ENCODE data around the gene SLC16A1.
"Not testable (repeated sequence)": the region's sequence is repeated elsewhere in the genome, so short reads cannot be mapped to it uniquely, and the experiment has no call there.

SLC16A1 gene

DNA sequence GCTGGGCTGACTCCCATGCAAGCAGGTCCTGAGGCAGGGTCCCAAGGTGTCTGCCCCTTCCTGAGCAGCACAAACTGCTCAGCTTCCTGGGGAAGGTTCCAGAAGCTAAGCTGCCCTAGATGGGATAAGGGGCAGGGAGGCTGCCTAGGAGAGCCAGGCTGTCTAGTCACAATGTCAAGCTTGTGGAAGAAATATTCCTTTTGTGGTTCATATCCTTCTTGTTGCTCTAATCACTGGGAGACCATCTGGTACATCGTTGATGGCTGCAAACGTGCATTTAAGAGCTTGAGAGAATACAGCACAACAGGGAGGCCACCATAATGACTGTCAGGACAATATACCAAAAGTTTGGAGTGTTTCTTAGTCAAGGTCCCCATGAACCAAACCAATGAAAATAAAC, 67.4 kb downstream of the SLC16A1 start:
- DNase-seq (ENCODE audit: insufficient read length, low spot score) (no peak), FAIRE-seq (no peak)

DNA sequence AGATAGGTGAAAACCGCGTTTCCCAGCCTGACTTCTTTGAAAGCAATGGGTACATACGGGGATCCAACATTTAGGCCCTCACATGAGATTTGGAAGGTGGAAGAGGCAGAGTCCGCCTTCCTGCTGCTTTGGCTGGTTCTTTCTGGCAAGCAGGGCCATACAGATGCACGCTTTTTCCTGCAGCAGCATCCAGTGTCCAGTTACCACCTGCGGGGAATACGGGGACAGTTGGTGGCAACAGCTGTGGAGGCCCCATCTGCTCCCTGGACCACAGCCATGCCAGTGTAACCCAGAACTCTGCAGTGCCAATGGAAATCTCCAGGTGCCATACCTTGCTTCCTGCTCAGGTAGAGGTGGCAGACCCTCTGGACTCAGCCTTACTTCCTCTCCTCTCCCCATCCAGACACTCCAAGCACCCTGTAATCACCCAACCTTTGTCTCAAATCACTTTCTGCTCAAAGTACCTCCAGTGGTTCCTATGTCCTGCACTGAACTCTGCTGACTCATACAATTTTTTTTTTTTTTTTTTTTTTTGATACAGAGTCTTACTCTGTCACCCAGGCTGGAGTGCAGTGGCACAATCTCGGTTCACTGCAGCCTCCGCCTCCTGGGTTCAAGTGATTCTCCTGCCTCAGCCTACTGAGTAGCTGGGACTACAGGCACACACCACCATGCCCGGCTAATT, 68.3 kb downstream of the SLC16A1 start:
- DNase-seq (ENCODE audit: insufficient read length, low spot score) (no peak), FAIRE-seq (no peak)

- not testable (repeated sequence) for DNase-seq (ENCODE audit: insufficient read length, low spot score); FAIRE-seq
Measured at GRCh38 chr1:112884996-112885395, 71.0 kb downstream of the SLC16A1 start.

DNA sequence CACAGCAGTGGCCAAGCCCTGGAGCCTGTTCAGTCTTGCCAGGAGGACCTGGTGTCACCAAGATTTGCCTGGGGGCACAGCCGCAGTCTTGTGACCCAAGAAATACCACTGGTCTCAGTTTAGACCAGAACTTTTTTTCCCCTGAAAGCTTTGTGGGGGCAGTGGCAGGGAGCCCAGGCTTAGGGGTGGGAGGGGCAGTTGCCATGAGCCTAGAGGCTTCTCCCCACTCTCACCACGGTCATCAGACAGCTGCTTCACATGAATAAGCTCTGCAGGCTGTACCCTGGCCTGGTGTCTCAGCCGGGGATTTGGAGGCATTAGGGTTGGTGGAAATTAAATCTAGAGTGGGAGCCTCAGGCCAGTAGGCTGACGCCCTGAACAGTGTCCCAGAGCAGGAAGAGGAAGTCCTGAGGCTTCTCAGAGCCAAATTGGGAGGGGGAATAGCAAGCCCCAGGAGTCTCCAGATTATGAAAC, 73.7 kb downstream of the SLC16A1 start:
- DNase-seq (ENCODE audit: insufficient read length, low spot score): no peak

DNA sequence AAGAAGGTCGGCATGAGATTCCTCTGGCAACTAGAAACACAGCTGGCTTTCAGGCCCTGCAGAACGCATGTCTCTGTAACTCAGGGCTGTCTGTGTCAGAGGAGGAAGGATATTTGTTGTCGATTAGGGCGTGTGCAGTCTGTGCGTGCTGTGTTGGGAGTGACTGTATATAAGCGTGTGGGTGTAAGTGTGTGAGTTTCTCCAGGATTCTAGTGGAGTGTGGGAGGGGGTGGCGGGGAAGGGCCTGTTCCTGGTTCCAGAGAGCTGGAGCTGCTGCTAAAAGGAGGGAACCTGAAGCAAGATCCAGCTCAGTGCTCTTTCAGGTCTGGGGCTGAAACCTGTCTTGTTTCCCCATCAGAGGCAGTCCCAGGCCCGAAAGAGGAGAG, 74.3 kb downstream of the SLC16A1 start:
- DNase-seq (ENCODE audit: insufficient read length, low spot score): no peak
- FAIRE-seq: no peak

More for the DNA sequence above, 73.7 kb downstream of the SLC16A1 start:
- no peak for FAIRE-seq

DNA sequence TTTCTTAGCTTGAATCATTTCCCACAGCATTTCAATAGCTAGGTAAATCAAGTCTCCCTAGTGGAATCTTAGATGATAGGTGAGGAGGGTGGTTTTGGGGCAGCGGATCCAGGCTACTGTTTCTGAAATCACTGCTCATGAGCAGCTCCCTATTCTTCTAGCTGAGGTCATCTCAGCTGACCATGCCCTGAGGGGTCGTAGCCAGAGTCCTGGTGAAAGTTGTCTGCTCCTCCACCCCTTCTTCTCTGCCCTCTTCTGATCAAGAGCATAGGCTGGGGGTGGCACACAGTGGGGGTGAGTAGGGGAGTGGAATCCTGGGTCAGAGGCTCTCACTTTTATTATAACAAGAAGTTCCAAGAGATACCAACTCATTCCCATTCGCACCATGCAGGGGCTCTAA, 76.2 kb downstream of the SLC16A1 start:
- no peak for FAIRE-seq

DNA sequence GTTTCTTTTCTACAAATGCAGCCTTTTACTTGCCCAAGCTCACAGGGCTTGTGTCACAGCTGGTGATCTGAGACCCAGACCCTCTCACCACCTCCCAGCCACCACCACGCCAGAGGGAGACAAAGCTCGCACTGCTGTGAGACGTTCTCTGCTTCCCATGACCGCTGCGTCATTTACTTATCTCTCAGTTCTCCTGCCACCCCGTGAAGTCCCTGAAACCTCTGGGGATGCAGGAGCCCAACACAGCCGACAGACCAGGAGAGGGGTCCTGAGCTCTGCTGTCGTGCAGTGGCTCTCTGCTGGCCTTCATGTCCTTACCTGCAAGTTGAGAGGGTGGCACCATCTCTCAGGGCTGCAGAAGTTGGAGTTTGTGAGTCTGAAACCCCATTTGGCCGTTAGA, 77.7 kb downstream of the SLC16A1 start:
- FAIRE-seq (no peak), DNase-seq (ENCODE audit: insufficient read length, low spot score) (no peak)

More for the DNA sequence above, 76.2 kb downstream of the SLC16A1 start:
- DNase-seq (ENCODE audit: insufficient read length, low spot score): no peak

GRCh38 chr1:112877750-112878149, 78.2 kb downstream of the SLC16A1 start:
- no peak for DNase-seq (ENCODE audit: insufficient read length, low spot score)
- FAIRE-seq: no peak

GRCh38 chr1:112876315-112876714, 79.7 kb downstream of the SLC16A1 start:
- FAIRE-seq (no peak), DNase-seq (ENCODE audit: insufficient read length, low spot score) (no peak)

DNA sequence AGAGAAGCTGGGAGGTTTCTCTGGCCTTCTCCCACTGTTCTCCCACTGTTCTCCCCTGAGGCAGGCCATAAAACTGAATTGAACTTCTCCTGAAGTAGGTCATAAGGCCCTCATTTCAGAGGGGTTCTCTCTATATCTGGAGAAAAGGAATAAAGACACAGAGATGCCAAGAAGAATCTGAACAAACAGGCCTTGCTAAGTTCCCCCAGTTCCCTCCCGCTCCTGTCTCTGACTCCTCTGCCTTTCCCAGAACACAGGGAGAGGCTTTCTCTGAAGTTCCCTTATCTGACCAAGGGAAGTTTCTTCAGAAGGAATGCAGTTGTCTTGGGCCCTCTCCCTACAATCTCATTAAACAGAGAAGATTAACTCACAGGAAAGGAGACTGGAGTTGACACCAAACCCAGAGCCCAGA, 83.4 kb downstream of the SLC16A1 start:
- FAIRE-seq (no peak), DNase-seq (ENCODE audit: insufficient read length, low spot score) (no peak)

DNA sequence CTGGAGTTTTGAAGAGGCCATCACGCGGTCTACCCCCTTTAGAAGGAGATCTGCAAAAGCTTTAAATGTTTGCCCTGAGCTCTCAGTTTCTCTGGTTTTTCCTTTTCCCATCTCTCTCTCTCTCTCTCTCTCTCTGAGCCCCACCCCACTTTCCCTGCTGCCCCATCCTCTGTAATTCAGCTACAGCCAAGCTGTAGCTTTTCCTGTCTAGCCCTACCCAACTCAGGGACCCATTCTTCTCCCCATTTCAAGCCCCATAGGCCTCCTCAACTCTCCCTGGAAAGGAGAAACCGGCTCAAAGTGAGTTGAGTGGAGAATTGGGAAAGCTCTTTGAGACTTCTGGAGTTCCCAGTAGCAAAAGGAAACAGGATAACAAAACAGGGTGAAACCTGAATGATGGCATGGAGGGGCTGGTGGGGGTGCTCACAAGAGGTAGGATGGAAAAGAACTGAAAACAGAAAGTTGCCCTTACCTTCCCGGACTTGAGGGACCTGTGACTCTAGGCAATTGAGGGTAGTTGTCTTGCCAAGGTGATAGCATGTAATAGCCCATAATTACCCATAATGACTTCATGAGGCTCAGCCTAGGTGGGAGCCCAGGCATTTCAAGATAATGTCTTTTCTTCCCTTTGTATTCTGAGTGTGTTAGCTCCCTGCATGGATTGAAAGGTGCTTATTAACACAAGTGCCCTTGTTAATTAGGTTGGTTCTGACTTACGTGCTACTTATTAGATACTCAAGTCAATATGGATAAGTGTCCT, 84.9 kb downstream of the SLC16A1 start:
- no peak for DNase-seq (ENCODE audit: insufficient read length, low spot score)
- no peak for FAIRE-seq

- DNase-seq (ENCODE audit: insufficient read length, low spot score): no peak
- FAIRE-seq: no peak
Measured at GRCh38 chr1:112869895-112870294, 86.1 kb downstream of the SLC16A1 start.

DNA sequence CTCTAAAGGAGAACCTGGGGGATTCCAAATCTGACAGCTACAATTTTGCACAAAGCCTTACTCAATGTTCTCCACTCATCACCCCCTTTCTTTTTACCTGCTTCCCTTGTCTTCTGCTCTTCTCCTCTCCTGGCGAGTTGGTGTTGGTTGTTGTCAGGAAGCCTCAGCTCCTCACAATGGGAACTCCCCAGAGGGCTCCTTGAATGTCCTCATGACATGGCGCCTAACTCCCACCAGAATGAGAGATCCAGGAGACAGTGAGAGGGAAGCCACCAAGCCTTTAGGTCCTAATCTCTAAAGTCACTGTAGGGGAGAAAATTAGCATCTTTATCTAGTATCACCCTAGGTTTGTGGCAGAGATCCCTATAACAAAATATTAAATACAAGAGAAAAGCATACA, 87.8 kb downstream of the SLC16A1 start:
- FAIRE-seq (no peak), DNase-seq (ENCODE audit: insufficient read length, low spot score) (no peak)

GRCh38 chr1:112866981-112867380, 89.0 kb downstream of the SLC16A1 start:
- DNase-seq (ENCODE audit: insufficient read length, low spot score): no peak
- FAIRE-seq: no peak

GRCh38 chr1:112866151-112866550, 89.8 kb downstream of the SLC16A1 start:
- FAIRE-seq: no peak
- no peak for DNase-seq (ENCODE audit: insufficient read length, low spot score)

- FAIRE-seq (no peak), DNase-seq (ENCODE audit: insufficient read length, low spot score) (no peak)
Measured at GRCh38 chr1:112862753-112863426, 93.1 kb downstream of the SLC16A1 start.

Data from GM19239 (cell line).